Hepatocyte (in vitro differentiated cells): ENCODE measurements around the gene ANO5. TPM values are rescaled to one million over a fixed set of nuclear protein-coding genes. Genes with fewer than 3 reads are reported as not detected.

Experiments used
- DNase-seq: peaks from one replicate; pipeline ENCODE4 v3.0.0-alpha.2; 2016; ENCODE audit warnings: low spot score
- H2AFZ ChIP-seq: fragments of 200-600 bp; sonication (generic); 2 replicates; pipeline ENCODE4 v1.6.0; 2016; ENCODE audit warnings: antibody characterized with exemption, mild to moderate bottlenecking
- H3K27ac ChIP-seq: fragments of 200-600 bp; sonication (generic); 2 replicates; pipeline ENCODE4 v1.5.1; 2016; ENCODE audit warnings: mild to moderate bottlenecking
- H3K27me3 ChIP-seq: fragments of 200-600 bp; sonication (generic); 2 replicates; pipeline ENCODE4 v1.6.1; 2016
- H3K36me3 ChIP-seq: fragments of 200-600 bp; sonication (generic); replicated peaks from 2 replicates; pipeline ENCODE4 v1.5.1; 2016; ENCODE audit warnings: low read depth; ENCODE audit not compliant: insufficient read depth
- H3K4me1 ChIP-seq: fragments of 200-600 bp; sonication (generic); 2 replicates; pipeline ENCODE4 v1.5.1; 2016; ENCODE audit warnings: mild to moderate bottlenecking, moderate library complexity; ENCODE audit not compliant: insufficient read depth
- H3K4me2 ChIP-seq: fragments of 200-600 bp; sonication (generic); 2 replicates; pipeline ENCODE4 v1.6.0; 2016
- H3K4me3 ChIP-seq: fragments of 200-600 bp; sonication (generic); 2 replicates; pipeline ENCODE4 v1.5.1; 2016; ENCODE audit warnings: mild to moderate bottlenecking
- H3K79me2 ChIP-seq: fragments of 200-600 bp; sonication (generic); 2 replicates; pipeline ENCODE4 v1.6.0; 2017; ENCODE audit warnings: mild to moderate bottlenecking
- H3K9me2 ChIP-seq: fragments of 200-600 bp; sonication (generic); replicated peaks from 2 replicates; pipeline ENCODE4 v1.6.0; 2017; ENCODE audit warnings: mild to moderate bottlenecking; ENCODE audit not compliant: insufficient read depth
- H3K9me3 ChIP-seq: fragments of 200-600 bp; sonication (generic); 2 replicates; pipeline ENCODE4 v1.5.1; 2016; ENCODE audit warnings: low read depth, mild to moderate bottlenecking
- H4K20me1 ChIP-seq: fragments of 200-600 bp; sonication (generic); 2 replicates; pipeline ENCODE4 v1.6.0; 2016; ENCODE audit warnings: mild to moderate bottlenecking; ENCODE audit not compliant: insufficient read depth, poor library complexity, severe bottlenecking
- EZH2 ChIP-seq: fragments of 200-600 bp; sonication (generic); IDR thresholded peaks from 2 replicates; pipeline ENCODE4 v1.6.1; 2016; ENCODE audit warnings: antibody characterized with exemption, mild to moderate bottlenecking, borderline replicate concordance
- EZH2phosphoT487 ChIP-seq: fragments of 200-600 bp; sonication (generic); IDR thresholded peaks from one replicate; pipeline ENCODE4 v1.6.1; 2018; ENCODE audit warnings: antibody characterized with exemption, mild to moderate bottlenecking, low read depth, moderate library complexity; ENCODE audit not compliant: unreplicated experiment, severe bottlenecking
- WGBS: methylation state at CpG from one replicate; pipeline ENCODE4 v1.1.6; 2016; ENCODE audit warnings: low lambda C conversion rate; ENCODE audit errors: missing lambda C conversion rate; 5-methylcytosine and 5-hydroxymethylcytosine counted together
- polyA plus RNA-seq: library from polyadenylated mRNA; unstranded; fragments of >200 nt; fragmentation: Nextera tagmentation; extraction: Ambion mirVana; gene quantifications from 2 replicates; pipeline ENCODE4 v1.2.1, GENCODE V29; 2016
- total RNA-seq: library from RNA; depleted of rRNA; stranded (reverse); fragments of >200 nt; gene quantifications from 2 replicates; pipeline ENCODE4 v1.2.3, GENCODE V29; 2014
- TF ChIP-seq, protein P1 (sequence below): fragments of 200-600 bp; sonication (generic); IDR thresholded peaks from 2 replicates; pipeline ENCODE4 v1.5.1; 2016; ENCODE audit warnings: antibody characterized with exemption, mild to moderate bottlenecking; ENCODE audit not compliant: poor library complexity

The ANO5 gene
- total and polyA plus RNA-seq, 2 experiments from 2014 or later: 2.6 to 8.0 TPM

GRCh38 chr11:22177186-22177585 is 15.7 kb upstream of the ANO5 start:
- Histone ChIP-seq H3K4me3 (no peak overlapping the region), H3K27ac (no peak overlapping the region), H3K4me2 (no peak overlapping the region), H3K4me1 (no peaks in the 10 kb centered on the region), H3K36me3 (no peaks in the 10 kb centered on the region), H3K27me3 (no peaks in the 10 kb centered on the region), H2AFZ (no peak overlapping the region), H3K9me2 (no peaks in the 10 kb centered on the region), H3K9me3 (no peaks in the 10 kb centered on the region), H4K20me1 (no peaks in the 10 kb centered on the region), H3K79me2 (no peaks in the 10 kb centered on the region)
- TF ChIP-seq EZH2 (no peak), EZH2phosphoT487 (no peak)
- TF ChIP-seq, protein P1, sequence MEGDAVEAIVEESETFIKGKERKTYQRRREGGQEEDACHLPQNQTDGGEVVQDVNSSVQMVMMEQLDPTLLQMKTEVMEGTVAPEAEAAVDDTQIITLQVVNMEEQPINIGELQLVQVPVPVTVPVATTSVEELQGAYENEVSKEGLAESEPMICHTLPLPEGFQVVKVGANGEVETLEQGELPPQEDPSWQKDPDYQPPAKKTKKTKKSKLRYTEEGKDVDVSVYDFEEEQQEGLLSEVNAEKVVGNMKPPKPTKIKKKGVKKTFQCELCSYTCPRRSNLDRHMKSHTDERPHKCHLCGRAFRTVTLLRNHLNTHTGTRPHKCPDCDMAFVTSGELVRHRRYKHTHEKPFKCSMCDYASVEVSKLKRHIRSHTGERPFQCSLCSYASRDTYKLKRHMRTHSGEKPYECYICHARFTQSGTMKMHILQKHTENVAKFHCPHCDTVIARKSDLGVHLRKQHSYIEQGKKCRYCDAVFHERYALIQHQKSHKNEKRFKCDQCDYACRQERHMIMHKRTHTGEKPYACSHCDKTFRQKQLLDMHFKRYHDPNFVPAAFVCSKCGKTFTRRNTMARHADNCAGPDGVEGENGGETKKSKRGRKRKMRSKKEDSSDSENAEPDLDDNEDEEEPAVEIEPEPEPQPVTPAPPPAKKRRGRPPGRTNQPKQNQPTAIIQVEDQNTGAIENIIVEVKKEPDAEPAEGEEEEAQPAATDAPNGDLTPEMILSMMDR: no peak
- no peak for DNase-seq
- 77% methylated on average over 4 of the region's 4 CpGs for WGBS

GRCh38 chr11:22179626-22180025 is 13.3 kb upstream of the ANO5 start:
- H3K9me2 ChIP-seq: no peaks in the 10 kb centered on the region
- H3K4me1 ChIP-seq: no peaks in the 10 kb centered on the region
- H3K27me3 ChIP-seq: peaks cover 4% of the 10 kb centered on the region
- no peak overlapping the region for H2AFZ ChIP-seq
- no peaks in the 10 kb centered on the region for H3K36me3 ChIP-seq
- no peak for DNase-seq
- no peak overlapping the region for H3K4me3 ChIP-seq
- no peak overlapping the region for H3K27ac ChIP-seq
- H3K9me3 ChIP-seq: no peaks in the 10 kb centered on the region
- TF ChIP-seq, protein P1: no peak
- TF ChIP-seq EZH2: no peak
- TF ChIP-seq EZH2phosphoT487: no peak
- no peaks in the 10 kb centered on the region for H3K79me2 ChIP-seq
- no peak overlapping the region for H3K4me2 ChIP-seq
- H4K20me1 ChIP-seq: no peaks in the 10 kb centered on the region

GRCh38 chr11:22180131-22180530 is 12.8 kb upstream of the ANO5 start:
- no peaks in the 10 kb centered on the region for H3K9me3 ChIP-seq
- TF ChIP-seq EZH2phosphoT487 (no peak), EZH2 (no peak)
- TF ChIP-seq, protein P1: no peak
- no peaks in the 10 kb centered on the region for H3K9me2 ChIP-seq
- no peak for DNase-seq
- no peak overlapping the region for H2AFZ ChIP-seq
- no peaks in the 10 kb centered on the region for H3K79me2 ChIP-seq
- H3K36me3 ChIP-seq: no peaks in the 10 kb centered on the region
- H3K4me1 ChIP-seq: no peaks in the 10 kb centered on the region
- WGBS: 89% methylated on average over 3 of the region's 3 CpGs
- H3K4me2 ChIP-seq: no peak overlapping the region
- H3K27me3 ChIP-seq: peaks cover 4% of the 10 kb centered on the region
- H4K20me1 ChIP-seq: no peaks in the 10 kb centered on the region
- no peak overlapping the region for H3K4me3 ChIP-seq
- H3K27ac ChIP-seq: no peak overlapping the region

- Histone ChIP-seq H3K36me3 (no peaks in the 10 kb centered on the region), H3K79me2 (no peaks in the 10 kb centered on the region), H3K9me3 (no peaks in the 10 kb centered on the region), H3K4me2 (no peak overlapping the region), H3K27me3 (no peaks in the 10 kb centered on the region), H4K20me1 (no peaks in the 10 kb centered on the region), H3K9me2 (no peaks in the 10 kb centered on the region), H2AFZ (no peak overlapping the region), H3K4me3 (no peak overlapping the region), H3K27ac (no peak overlapping the region), H3K4me1 (no peaks in the 10 kb centered on the region)
- 41% methylated on average over 2 of the region's 2 CpGs for WGBS
- TF ChIP-seq, protein P1: no peak
- TF ChIP-seq EZH2 (no peak), EZH2phosphoT487 (no peak)
- no peak for DNase-seq
Observed at GRCh38 chr11:22189660-22190059, 3.2 kb upstream of the ANO5 start.
